Karpas-422 (cell line): ENCODE data around the gene DLG1. TPM values are rescaled to one million over a fixed set of nuclear protein-coding genes. Genes with fewer than 3 reads are reported as not detected.

Experiments used
- DNase-seq: peaks from one replicate; pipeline ENCODE4 v3.0.0-alpha.2; 2015
- H2AFZ ChIP-seq: fragments of 200-600 bp; sonication (generic); 2 replicates; pipeline ENCODE4 v1.6.1; 2014; ENCODE audit warnings: antibody characterized with exemption, low read length, mixed read lengths
- H3K27ac ChIP-seq: fragments of 200-600 bp; sonication (generic); 2 replicates; pipeline ENCODE4 v1.5.1; 2014; ENCODE audit warnings: mild to moderate bottlenecking, low read length, moderate library complexity
- H3K27me3 ChIP-seq: fragments of 200-600 bp; sonication (generic); 2 replicates; pipeline ENCODE4 v1.6.1; 2014; ENCODE audit warnings: low read length, mixed read lengths
- H3K36me3 ChIP-seq: fragments of 200-600 bp; sonication (generic); 2 replicates; pipeline ENCODE4 v1.6.1; 2014; ENCODE audit warnings: low read length, mixed read lengths; ENCODE audit not compliant: insufficient read depth
- H3K4me1 ChIP-seq: fragments of 200-600 bp; sonication (generic); 2 replicates; pipeline ENCODE4 v1.6.1; 2014; ENCODE audit warnings: mild to moderate bottlenecking, low read length, mixed read lengths
- H3K4me2 ChIP-seq: fragments of 200-600 bp; sonication (generic); 2 replicates; pipeline ENCODE4 v1.6.1; 2014; ENCODE audit warnings: low read length, low read depth, mild to moderate bottlenecking; ENCODE audit not compliant: poor library complexity, severe bottlenecking
- H3K4me3 ChIP-seq: fragments of 200-600 bp; sonication (generic); 2 replicates; pipeline ENCODE4 v1.5.1; 2014; ENCODE audit warnings: mild to moderate bottlenecking, antibody characterized with exemption, low read length, mixed read lengths
- H3K79me2 ChIP-seq: fragments of 200-600 bp; sonication (generic); 2 replicates; pipeline ENCODE4 v1.6.1; 2014; ENCODE audit warnings: mild to moderate bottlenecking, low read length, mixed read lengths
- H3K9ac ChIP-seq: fragments of 200-600 bp; sonication (generic); 2 replicates; pipeline ENCODE4 v1.6.0; 2014; ENCODE audit warnings: low read length
- H3K9me2 ChIP-seq: fragments of 200-600 bp; sonication (generic), shearing (Covaris generic); replicated peaks from 2 replicates; pipeline ENCODE4 v1.6.0; 2014; ENCODE audit warnings: mild to moderate bottlenecking, low read length, moderate library complexity; ENCODE audit not compliant: insufficient read depth
- H3K9me3 ChIP-seq: fragments of 300-700, 200-600 bp; sonication (generic); 2 replicates; pipeline ENCODE4 v1.6.1; 2014; ENCODE audit warnings: low read length, mixed read lengths
- H4K20me1 ChIP-seq: fragments of 200-600 bp; sonication (generic); 2 replicates; pipeline ENCODE4 v1.6.1; 2014; ENCODE audit warnings: mild to moderate bottlenecking, antibody characterized with exemption, low read length, low read depth; ENCODE audit not compliant: insufficient read depth
- total RNA-seq: library from RNA; depleted of rRNA; stranded (reverse); fragments of >200 nt; shearing (Covaris generic); gene quantifications from 2 replicates; pipeline ENCODE4 v1.2.3, GENCODE V29; 2014; ENCODE audit warnings: low replicate concordance

Gene DLG1
- total RNA-seq, 1 experiment from 2014 or later, result 92.6 TPM

DNA sequence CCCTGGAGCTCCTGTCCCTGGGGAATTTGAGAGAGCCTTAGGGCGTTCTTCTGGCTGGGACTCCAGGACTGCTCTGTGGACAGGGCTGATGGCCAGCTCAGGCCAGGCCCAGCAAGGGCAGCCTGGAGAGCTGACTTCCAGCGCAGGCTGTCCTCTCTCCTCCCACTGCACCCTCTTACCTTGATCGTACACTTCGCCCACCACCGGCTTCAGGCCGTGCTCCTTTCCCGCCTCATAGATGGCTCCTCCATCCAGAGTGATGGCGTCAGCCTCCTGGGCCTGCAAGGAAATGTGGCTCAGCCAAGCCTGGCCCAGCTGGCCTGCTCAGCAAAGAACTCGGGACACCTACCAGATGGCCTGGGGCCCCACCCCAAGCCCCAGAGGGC lies 271.9 kb downstream of the DLG1 start:
- Histone ChIP-seq H3K79me2 (no peaks in the 10 kb centered on the region), H3K27ac (no peak overlapping the region), H2AFZ (no peak overlapping the region), H3K9ac (no peak overlapping the region), H3K4me3 (no peak overlapping the region), H3K4me1 (peaks cover 54% of the 10 kb centered on the region), H3K9me2 (no peaks in the 10 kb centered on the region), H3K9me3 (no peaks in the 10 kb centered on the region), H4K20me1 (peaks cover 44% of the 10 kb centered on the region; the same call in 1 of the 2 replicates), H3K36me3 (no peaks in the 10 kb centered on the region), H3K4me2 (no peak overlapping the region), H3K27me3 (no peaks in the 10 kb centered on the region)
- no peak for DNase-seq

DNA sequence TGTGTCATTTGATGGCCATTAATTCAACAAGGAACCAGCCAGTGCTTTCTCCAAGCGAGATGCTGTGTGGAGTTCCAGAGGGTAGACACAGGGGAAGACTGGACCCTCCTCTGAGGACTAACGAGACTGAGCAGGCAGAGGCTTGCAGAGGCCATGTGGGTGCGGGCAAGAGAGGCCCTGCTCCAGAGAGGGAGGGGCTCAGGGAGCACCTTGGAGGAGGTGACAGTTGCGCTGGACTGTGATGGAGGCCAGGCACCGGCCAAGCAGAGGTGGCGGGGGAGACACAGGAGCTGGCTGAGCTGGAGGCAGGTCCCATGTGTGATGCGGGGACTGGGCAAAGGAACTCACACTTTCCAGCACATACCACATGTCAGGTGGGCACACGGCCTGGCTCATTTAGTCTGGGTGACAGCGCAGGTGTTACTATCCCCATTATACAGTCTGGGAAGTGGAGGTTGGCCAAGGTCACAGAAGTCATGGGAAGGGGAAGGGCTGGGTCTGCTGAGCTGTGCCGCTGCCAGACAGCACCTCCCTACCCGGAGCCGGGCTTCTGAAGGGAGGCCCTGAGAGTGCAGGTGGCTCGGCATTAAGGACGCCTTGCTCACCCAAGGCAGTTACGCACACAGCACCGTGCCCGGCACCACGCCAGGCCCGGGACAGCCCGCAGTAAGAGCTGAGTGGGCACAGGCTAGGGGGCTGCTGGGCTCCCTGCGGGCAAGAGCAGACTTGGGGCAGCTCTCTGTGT lies 272.5 kb downstream of the DLG1 start:
- H3K27ac ChIP-seq, result no peak overlapping the region
- peaks cover 44% of the 10 kb centered on the region; the same call in 1 of the 2 replicates for H4K20me1 ChIP-seq
- H3K4me2 ChIP-seq, result no peak overlapping the region
- no peaks in the 10 kb centered on the region for H3K36me3 ChIP-seq
- no peaks in the 10 kb centered on the region for H3K27me3 ChIP-seq
- H3K9ac ChIP-seq, result no peak overlapping the region
- no peak for DNase-seq
- no peaks in the 10 kb centered on the region for H3K79me2 ChIP-seq
- H3K9me2 ChIP-seq, result no peaks in the 10 kb centered on the region
- H2AFZ ChIP-seq, result no peak overlapping the region
- peaks cover 54% of the 10 kb centered on the region for H3K4me1 ChIP-seq
- no peaks in the 10 kb centered on the region for H3K9me3 ChIP-seq
- H3K4me3 ChIP-seq, result no peak overlapping the region

DNA sequence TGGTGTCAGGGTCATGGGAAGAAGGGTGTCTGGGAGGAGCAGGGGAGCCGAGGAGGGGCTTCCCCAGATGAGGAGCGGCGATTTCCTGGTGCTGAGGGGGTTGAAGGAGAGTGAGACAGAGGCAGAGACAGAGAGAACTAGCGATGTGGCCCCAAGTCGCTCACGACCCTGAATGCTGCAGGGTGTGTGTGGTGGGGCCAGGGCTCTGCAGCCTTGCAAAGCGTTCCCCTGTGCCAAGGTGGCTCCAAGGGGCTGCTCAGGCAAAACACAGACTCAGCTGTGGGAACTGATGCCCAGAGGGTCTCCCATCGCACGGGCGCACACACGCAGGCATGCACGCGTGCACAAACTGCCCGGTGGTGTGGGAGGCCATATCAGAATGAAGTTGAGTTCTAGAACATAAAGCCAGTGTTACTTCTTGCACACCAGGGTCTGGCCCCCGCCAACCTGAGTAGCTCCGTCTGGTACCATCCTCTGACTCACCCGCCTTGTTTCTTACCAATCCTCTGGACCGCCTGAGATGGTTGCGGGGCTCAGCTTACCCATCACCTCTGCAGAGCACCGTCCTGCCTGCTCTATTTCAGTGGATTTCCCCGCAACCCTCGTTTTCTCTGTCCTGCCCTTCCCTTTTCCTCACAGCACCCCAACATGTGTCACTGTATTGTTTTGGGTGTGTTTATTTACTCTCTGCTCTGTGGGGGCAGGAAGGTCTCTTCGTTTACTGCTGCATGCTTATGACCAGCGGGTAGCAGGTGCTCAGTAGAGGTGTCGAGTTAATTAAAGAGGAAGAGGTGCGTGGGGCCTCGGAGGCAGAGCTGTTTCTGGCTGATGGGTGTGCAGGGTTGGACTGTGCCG lies 273.3 kb downstream of the DLG1 start:
- Histone ChIP-seq H3K4me2 (peak overlapping the region; percentile 90), H3K4me1 (peaks cover 50% of the 10 kb centered on the region), H3K27ac (no peak overlapping the region), H3K9me2 (no peaks in the 10 kb centered on the region), H3K36me3 (no peaks in the 10 kb centered on the region), H3K27me3 (no peaks in the 10 kb centered on the region), H4K20me1 (peaks cover 44% of the 10 kb centered on the region; the same call in 1 of the 2 replicates), H3K79me2 (no peaks in the 10 kb centered on the region), H3K9ac (no peak overlapping the region), H3K9me3 (no peaks in the 10 kb centered on the region), H3K4me3 (no peak overlapping the region), H2AFZ (no peak overlapping the region)
- DNase-seq, result no peak

DNA sequence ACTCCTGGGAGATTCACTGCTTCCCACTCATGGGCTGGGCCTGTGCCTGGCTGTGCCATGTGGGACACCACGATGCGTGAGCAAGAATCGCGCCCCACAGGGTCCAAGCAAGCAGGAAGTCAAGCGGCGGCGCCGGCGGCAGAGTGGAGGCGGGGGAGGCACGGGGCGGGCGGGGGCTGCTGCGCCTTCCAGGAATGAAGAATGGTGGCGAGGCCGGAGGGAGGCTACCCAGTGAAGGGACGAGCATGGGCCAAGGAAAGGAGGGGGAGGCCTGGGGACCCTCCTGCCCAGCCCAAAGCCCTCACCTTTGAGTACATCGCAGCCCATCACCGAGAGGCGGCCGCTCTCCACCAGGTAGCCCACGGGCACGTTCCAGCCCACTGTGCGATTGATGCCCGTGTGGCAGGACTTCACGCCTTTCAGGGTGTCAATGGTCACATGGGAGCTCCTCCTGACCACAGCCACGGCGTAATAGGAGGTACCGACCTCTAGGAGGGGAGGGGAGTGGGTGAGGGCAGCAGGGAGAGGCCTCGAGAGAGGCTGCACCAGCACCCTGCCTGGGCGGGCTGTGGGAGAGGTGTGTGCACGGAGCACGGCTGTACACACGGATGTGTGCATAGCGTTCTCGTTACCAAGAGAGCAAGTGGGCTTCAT lies 274.3 kb downstream of the DLG1 start:
- peak overlapping the region; percentile 67 for H3K4me3 ChIP-seq
- DNase-seq, result peak; percentile 60
- peak overlapping the region; percentile 6; the same call in 1 of the 2 replicates for H2AFZ ChIP-seq

DNA sequence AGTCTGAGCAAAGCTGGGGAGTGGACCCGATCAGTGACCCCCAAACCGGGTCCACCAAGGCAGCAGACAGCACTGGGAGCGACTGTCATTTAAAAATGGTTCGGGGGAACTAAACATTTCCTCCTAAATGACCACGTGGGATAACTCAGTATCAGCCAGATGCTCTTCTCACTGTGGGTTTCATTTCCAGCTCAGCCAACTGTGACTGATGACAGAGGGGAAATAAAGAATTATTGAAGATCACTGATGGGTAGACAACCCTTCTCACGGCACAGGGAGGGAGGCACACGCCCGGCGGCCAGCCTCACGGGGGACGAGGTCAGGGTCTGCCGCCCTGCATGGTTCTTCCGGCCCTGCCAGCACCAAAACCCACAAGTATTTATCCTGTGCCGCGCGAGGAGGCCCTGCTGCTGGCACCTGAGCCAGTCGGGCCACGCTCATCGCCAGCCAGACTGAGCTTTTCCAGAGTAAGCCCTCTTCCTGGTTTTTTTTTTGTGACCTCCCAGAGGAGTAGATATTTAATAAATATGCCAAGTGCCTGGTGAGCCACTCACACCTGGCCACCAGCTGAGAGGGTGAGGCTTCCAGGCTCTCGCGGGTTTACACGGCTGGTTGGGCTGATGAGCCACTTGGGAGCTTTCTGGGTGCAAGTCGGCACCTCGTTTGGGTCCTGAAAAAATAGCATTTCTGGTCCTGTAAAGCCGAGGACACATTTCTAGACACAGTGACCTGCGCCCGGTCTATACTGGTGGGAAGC lies 275.0 kb downstream of the DLG1 start:
- Histone ChIP-seq H3K9me2 (no peaks in the 10 kb centered on the region), H3K4me2 (peak overlapping the region; percentile 90), H3K4me3 (peak overlapping the region; percentile 67), H2AFZ (peak overlapping the region; percentile 6; the same call in 1 of the 2 replicates), H3K27ac (peak overlapping the region; percentile 71), H3K27me3 (no peaks in the 10 kb centered on the region), H4K20me1 (peaks cover 38% of the 10 kb centered on the region; the same call in 1 of the 2 replicates), H3K4me1 (peaks cover 35% of the 10 kb centered on the region), H3K9ac (peak overlapping the region; percentile 54), H3K79me2 (no peaks in the 10 kb centered on the region), H3K36me3 (no peaks in the 10 kb centered on the region), H3K9me3 (no peaks in the 10 kb centered on the region)
- DNase-seq, result peak; percentile 94

More for the DNA sequence above, 274.3 kb downstream of the DLG1 start:
- Histone ChIP-seq H3K9me3 (no peaks in the 10 kb centered on the region), H3K36me3 (no peaks in the 10 kb centered on the region), H3K27me3 (no peaks in the 10 kb centered on the region), H3K9me2 (no peaks in the 10 kb centered on the region), H3K79me2 (no peaks in the 10 kb centered on the region), H3K9ac (peak overlapping the region; percentile 54), H3K4me2 (peak overlapping the region; percentile 90), H3K27ac (no peak overlapping the region), H4K20me1 (peaks cover 44% of the 10 kb centered on the region; the same call in 1 of the 2 replicates), H3K4me1 (peaks cover 42% of the 10 kb centered on the region)

DNA sequence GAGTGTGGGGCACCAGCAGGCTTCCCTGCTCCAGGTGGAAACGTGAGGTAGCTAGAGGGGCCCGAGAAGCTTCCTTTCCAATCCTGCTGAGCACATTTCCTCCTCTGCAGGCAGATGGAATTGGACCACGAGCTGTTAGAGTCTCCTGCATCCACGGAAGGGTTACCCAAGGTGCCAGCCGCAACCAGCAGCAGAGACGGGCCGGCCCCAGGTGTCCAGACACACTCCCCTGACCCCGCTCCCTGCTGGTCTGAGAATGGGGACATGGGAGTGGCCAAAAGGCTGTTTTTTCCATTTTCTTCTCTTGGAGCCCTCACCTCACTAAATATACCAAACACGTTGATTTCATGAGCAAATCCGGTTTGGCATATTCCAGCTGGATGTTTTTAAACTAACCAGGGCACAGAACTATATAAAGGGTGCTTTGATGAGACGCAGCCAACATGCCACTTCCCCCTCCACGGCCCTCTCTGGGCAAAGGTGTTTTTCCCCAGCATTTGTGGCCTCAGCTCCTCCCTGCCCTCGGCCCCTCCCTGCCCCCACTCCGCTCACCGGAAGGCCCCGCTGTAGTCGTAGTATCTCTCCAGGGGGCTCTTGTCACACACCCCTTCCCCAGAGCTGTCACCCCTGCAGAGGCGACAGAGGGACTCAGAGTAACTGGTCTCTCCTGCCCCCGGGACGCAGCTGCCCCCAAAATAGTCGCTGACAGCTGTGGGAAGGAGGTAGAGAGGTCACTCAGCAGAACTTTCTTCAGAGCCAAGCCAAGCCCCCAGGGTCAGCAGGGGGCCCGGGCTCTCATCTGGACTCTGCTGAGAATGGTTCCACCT lies 275.8 kb downstream of the DLG1 start:
- Histone ChIP-seq H3K27me3 (no peaks in the 10 kb centered on the region), H3K4me3 (peak overlapping the region; percentile 67), H2AFZ (no peak overlapping the region), H3K79me2 (no peaks in the 10 kb centered on the region), H3K36me3 (no peaks in the 10 kb centered on the region), H4K20me1 (peaks cover 33% of the 10 kb centered on the region; the same call in 1 of the 2 replicates), H3K27ac (peak overlapping the region; percentile 71), H3K4me1 (peaks cover 34% of the 10 kb centered on the region), H3K4me2 (peak overlapping the region; percentile 90), H3K9me2 (no peaks in the 10 kb centered on the region), H3K9ac (peak overlapping the region; percentile 54), H3K9me3 (no peaks in the 10 kb centered on the region)
- DNase-seq, result peak; percentile 63

DNA sequence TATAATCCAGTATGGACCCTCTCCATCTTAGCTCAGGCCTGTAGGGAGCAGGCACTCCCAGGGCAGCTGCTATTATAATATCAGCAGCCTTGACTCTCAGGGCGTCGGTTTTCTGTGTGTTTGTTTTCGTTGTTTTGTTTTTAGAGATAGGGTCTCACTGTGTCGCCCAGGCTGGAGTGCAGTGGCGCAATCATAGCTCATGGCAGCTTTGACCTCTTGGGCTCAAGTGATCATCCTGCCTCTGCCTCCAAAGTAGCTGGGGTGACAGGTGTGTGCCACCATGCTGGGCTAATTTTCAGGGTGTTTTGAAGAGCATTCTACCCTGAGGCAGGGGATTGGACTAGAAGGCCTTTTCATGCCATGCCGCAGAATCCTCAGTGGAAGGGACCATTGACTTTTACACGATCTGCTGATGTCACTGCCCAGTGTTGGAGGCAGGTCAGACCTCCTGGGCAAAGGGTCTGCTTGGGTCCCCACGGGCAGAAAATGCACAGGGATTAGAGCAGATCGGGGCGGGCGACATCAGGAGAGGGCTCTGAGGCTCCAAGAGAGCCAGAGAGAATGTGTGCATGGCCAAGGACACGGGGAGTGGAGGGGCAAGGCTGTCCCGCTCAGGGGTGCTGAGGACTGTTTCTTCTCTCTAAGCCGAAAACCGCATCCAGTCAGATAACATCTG lies 276.5 kb downstream of the DLG1 start:
- H3K79me2 ChIP-seq, result no peaks in the 10 kb centered on the region
- H2AFZ ChIP-seq, result no peak overlapping the region
- H3K27ac ChIP-seq, result no peak overlapping the region
- H4K20me1 ChIP-seq, result peaks cover 33% of the 10 kb centered on the region; the same call in 1 of the 2 replicates
- no peak overlapping the region for H3K4me3 ChIP-seq
- H3K9me2 ChIP-seq, result no peaks in the 10 kb centered on the region
- DNase-seq, result no peak
- no peaks in the 10 kb centered on the region for H3K36me3 ChIP-seq
- H3K4me2 ChIP-seq, result no peak overlapping the region
- H3K9ac ChIP-seq, result no peak overlapping the region
- no peaks in the 10 kb centered on the region for H3K27me3 ChIP-seq
- peaks cover 34% of the 10 kb centered on the region for H3K4me1 ChIP-seq
- H3K9me3 ChIP-seq, result no peaks in the 10 kb centered on the region
